Stimulated activated CD4-positive, alpha-beta T cell treated with anti-CD3 and anti-CD28 coated beads, Interleukin-1b, Interleukin-23, amount 100 ng/mL, for 4 hours (primary cell): ENCODE results near the gene RAD51AP2.
"Not testable (repeated sequence)": the region's sequence is repeated elsewhere in the genome, so short reads cannot be mapped to it uniquely, and the experiment has no call there.

Experiments
- DNase-seq, 2 donors: peaks; one replicate each; pipeline ENCODE4 v3.0.0-alpha.2; 2020; ENCODE audit warnings: low read depth in 2 of 2

RAD51AP2 gene

GRCh38 chr2:17518212-17519154, at the start of gene RAD51AP2:
Gene RAD51AP2, minus strand, starts transcription at chr2:17518440. Its CDS starts 25 bp downstream, at chr2:17518415.
- DNase-seq = peak in 1 of 2 donors; percentile 6

- DNase-seq = not testable (repeated sequence)
Measured at GRCh38 chr2:17565726-17566125, 47.5 kb upstream of the RAD51AP2 start.

- DNase-seq = no peak
Measured at GRCh38 chr2:17558878-17559277, 40.6 kb upstream of the RAD51AP2 start.

GRCh38 chr2:17558053-17558452, 39.8 kb upstream of the RAD51AP2 start:
- no peak for DNase-seq

GRCh38 chr2:17557596-17557995, 39.4 kb upstream of the RAD51AP2 start:
- no peak for DNase-seq

GRCh38 chr2:17555150-17555549, 36.9 kb upstream of the RAD51AP2 start:
- DNase-seq = no peak

GRCh38 chr2:17550907-17551306, 32.7 kb upstream of the RAD51AP2 start:
- no peak for DNase-seq

GRCh38 chr2:17547737-17548136, 29.5 kb upstream of the RAD51AP2 start:
- DNase-seq = no peak

- no peak for DNase-seq
Measured at GRCh38 chr2:17547237-17547636, 29.0 kb upstream of the RAD51AP2 start.

GRCh38 chr2:17545680-17546613, 27.7 kb upstream of the RAD51AP2 start:
- no peak for DNase-seq

GRCh38 chr2:17544256-17544655, 26.0 kb upstream of the RAD51AP2 start:
- no peak for DNase-seq

- DNase-seq = no peak
Measured at GRCh38 chr2:17543848-17544247, 25.6 kb upstream of the RAD51AP2 start.

GRCh38 chr2:17543131-17543660, 25.0 kb upstream of the RAD51AP2 start:
- no peak for DNase-seq

GRCh38 chr2:17542471-17542870, 24.2 kb upstream of the RAD51AP2 start:
- no peak for DNase-seq

GRCh38 chr2:17541531-17541950, 23.3 kb upstream of the RAD51AP2 start:
- DNase-seq = no peak

GRCh38 chr2:17540813-17541530, 22.7 kb upstream of the RAD51AP2 start:
- DNase-seq = no peak

- DNase-seq = no peak
Measured at GRCh38 chr2:17540093-17540812, 22.0 kb upstream of the RAD51AP2 start, which contains the start of gene VSNL1. Gene VSNL1, plus strand, starts transcription at chr2:17540696. Its CDS starts 51,379 bp downstream, at chr2:17592075.

- DNase-seq = no peak
Measured at GRCh38 chr2:17539611-17540092, 21.4 kb upstream of the RAD51AP2 start.

- DNase-seq = no peak
Measured at GRCh38 chr2:17538844-17539554, 20.8 kb upstream of the RAD51AP2 start.
